ENCODE data around the gene RNF128. TPM values are rescaled to one million over a fixed set of nuclear protein-coding genes. Genes with fewer than 3 reads are reported as not detected.

Gene RNF128
- total RNA-seq, 4 donors from 2014 or later, result 0.37 to 1.6 TPM; not detected in 2

GRCh38 chrX:106718709-106719108, 7.8 kb upstream of the RNF128 start:
- DNase-seq (ENCODE audit: low spot score) (no peak), ATAC-seq (ENCODE audit: low FRiP score) (no peak)
- TF ChIP-seq CTCF (IDR thresholded peaks at IDR 0.05), result no peak

DNA sequence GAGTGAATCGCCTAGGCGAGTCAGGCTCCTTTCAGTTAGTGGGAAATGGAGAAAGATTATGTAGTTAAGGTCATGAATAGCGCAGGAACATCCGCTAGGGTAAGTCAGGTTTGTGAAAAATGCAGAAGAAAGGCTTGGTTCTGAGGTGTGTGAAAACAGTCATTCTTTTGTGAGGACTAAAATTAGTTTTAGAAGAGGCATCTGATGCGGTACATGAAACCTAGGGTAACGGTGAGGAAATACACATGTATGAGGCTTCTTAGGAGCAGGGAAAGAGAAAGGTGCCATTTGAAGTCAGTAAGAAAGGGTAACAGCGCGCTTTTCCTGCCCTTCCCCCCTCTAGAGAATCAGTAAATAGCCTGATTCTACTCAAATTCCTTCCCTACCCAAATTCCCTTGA, 570 bp upstream of the RNF128 start:
- ATAC-seq (ENCODE audit: low FRiP score) (no peak), DNase-seq (ENCODE audit: low spot score) (no peak)
- no peak for TF ChIP-seq CTCF (IDR thresholded peaks at IDR 0.05)

GRCh38 chrX:106728337-106728736, 1.8 kb downstream of the RNF128 start:
- DNase-seq (ENCODE audit: low spot score) (no peak), ATAC-seq (ENCODE audit: low FRiP score) (no peak)
- no peak for TF ChIP-seq CTCF (IDR thresholded peaks at IDR 0.05)

DNA sequence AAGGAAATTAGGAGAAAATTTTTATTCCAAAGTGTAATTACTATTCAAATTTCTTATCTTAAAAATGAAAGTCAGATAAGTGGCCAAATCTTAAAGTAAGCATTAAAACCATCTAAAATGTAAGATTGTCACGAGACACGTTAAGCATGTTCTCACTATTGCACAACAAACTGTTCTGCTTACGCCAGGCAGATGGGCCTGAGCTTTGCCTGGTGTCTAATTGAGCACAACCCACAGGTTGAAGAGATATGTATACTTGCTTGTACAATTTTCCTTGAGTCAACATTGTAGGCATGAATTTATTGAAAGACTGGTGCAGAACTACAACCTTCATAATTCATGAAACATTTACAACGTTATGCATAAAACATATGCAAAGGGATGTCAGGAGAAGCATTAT, 3.9 kb downstream of the RNF128 start:
- ATAC-seq (ENCODE audit: low FRiP score), result no peak
- DNase-seq (ENCODE audit: low spot score), result no peak
- no peak for TF ChIP-seq CTCF (IDR thresholded peaks at IDR 0.05)

- no peak for ATAC-seq (ENCODE audit: low FRiP score)
- TF ChIP-seq CTCF (IDR thresholded peaks at IDR 0.05), result no peak
Measured at GRCh38 chrX:106731590-106731989, 5.1 kb downstream of the RNF128 start.

DNA sequence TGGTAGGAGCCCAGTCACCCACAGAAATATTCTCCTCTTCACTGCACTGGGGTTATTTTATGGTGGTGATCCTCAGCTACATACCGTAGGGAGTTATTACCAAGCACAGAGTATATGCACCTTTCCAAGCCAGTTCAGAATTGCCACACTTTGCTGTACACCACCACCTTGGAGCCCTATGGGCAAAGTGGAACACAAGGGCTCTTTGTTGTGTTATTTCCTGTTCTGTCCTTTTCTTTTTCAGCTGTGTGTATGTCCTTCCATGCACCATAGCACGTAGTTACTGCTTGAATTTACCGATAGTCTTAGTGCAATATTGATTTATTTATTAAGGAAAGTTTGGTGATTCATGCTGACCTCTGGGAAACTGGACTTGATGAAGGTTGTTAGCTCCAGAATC, 8.3 kb downstream of the RNF128 start:
- ATAC-seq (ENCODE audit: low FRiP score), result no peak
- no peak for TF ChIP-seq CTCF (IDR thresholded peaks at IDR 0.05)
- no peak for DNase-seq (ENCODE audit: low spot score)

More at GRCh38 chrX:106731590-106731989, 5.1 kb downstream of the RNF128 start:
- no peak for DNase-seq (ENCODE audit: low spot score)

GRCh38 chrX:106740193-106740780, 13.8 kb downstream of the RNF128 start:
- DNase-seq (ENCODE audit: low spot score) (no peak), ATAC-seq (ENCODE audit: low FRiP score) (no peak)
- no peak for TF ChIP-seq CTCF (IDR thresholded peaks at IDR 0.05)

Data from omental fat pad (tissue), 4 donors.